HEK293T (cell line): Measurements from ENCODE around the gene ARHGAP26.
"Not testable (repeated sequence)": the region's sequence is repeated elsewhere in the genome, so short reads cannot be mapped to it uniquely, and the experiment has no call there.

ENCODE experiments used
- CTCF ChIA-PET: fragments of 350-600 bp; formaldehyde crosslinking; extraction: SDS; loops from one replicate; lab custom pipeline; 2021; ENCODE audit warnings: antibody characterized with exemption, inconsistent platforms; lab: Yijun Ruan, JAX
- POLR2A ChIA-PET: fragments of 350-600 bp; formaldehyde crosslinking; extraction: SDS; loops from one replicate; lab custom pipeline; 2020; ENCODE audit warnings: antibody characterized with exemption, inconsistent platforms; lab: Yijun Ruan, JAX
- DNase-seq: peaks from one replicate; pipeline ENCODE4 v3.0.0; 2012; ENCODE audit warnings: mixed read lengths; ENCODE audit errors: extremely low spot score
- ARNT ChIP-seq: fragments of 450-650 bp; IDR thresholded peaks from 2 replicates; pipeline ENCODE4 v1.6.1; 2017; ENCODE audit warnings: mild to moderate bottlenecking
- BHLHE40 ChIP-seq: fragments of 450-650 bp; IDR thresholded peaks from 2 replicates; pipeline ENCODE4 v1.6.1; 2016; ENCODE audit warnings: mild to moderate bottlenecking, moderate library complexity, borderline replicate concordance
- CTBP1 ChIP-seq: fragments of 450-650 bp; IDR thresholded peaks from 2 replicates; pipeline ENCODE4 v1.6.1; 2016; ENCODE audit warnings: borderline replicate concordance
- ELF4 ChIP-seq: fragments of 450-650 bp; IDR thresholded peaks from 2 replicates; pipeline ENCODE4 v1.6.1; 2017; ENCODE audit warnings: antibody characterized with exemption
- FOXA1 ChIP-seq: fragments of 450-650 bp; IDR thresholded peaks from 2 replicates; pipeline ENCODE4 v1.6.1; 2016; ENCODE audit warnings: mild to moderate bottlenecking
- FOXK2 ChIP-seq: fragments of 450-650 bp; IDR thresholded peaks from 2 replicates; pipeline ENCODE4 v1.6.1; 2016; ENCODE audit warnings: mild to moderate bottlenecking
- FOXM1 ChIP-seq: fragments of 450-650 bp; IDR thresholded peaks from 2 replicates; pipeline ENCODE4 v1.6.1; 2017; ENCODE audit warnings: mild to moderate bottlenecking, borderline replicate concordance
- HDGF ChIP-seq: fragments of 450-650 bp; IDR thresholded peaks from 2 replicates; pipeline ENCODE4 v1.6.1; 2017; ENCODE audit warnings: antibody characterized with exemption, borderline replicate concordance
- L3MBTL2 ChIP-seq: fragments of 450-650 bp; conservative IDR thresholded peaks from 2 replicates; pipeline ENCODE4 v1.6.1; 2016; ENCODE audit warnings: mild to moderate bottlenecking
- LEF1 ChIP-seq: fragments of 450-650 bp; IDR thresholded peaks from 2 replicates; pipeline ENCODE4 v1.6.1; 2017; ENCODE audit warnings: mild to moderate bottlenecking, borderline replicate concordance
- NFRKB ChIP-seq: fragments of 450-650 bp; IDR thresholded peaks from 2 replicates; pipeline ENCODE4 v1.6.1; 2016; ENCODE audit warnings: mild to moderate bottlenecking, moderate library complexity
- SP1 ChIP-seq: fragments of 450-650 bp; IDR thresholded peaks from 2 replicates; pipeline ENCODE4 v1.6.1; 2017
- SUZ12 ChIP-seq: fragments of 450-650 bp; IDR thresholded peaks from 2 replicates; pipeline ENCODE4 v1.6.1; 2016; ENCODE audit warnings: mild to moderate bottlenecking
- TARDBP ChIP-seq: fragments of 450-650 bp; IDR thresholded peaks from 2 replicates; pipeline ENCODE4 v1.6.1; 2016
- ZNF384 ChIP-seq: fragments of 450-650 bp; IDR thresholded peaks from 2 replicates; pipeline ENCODE4 v1.6.1; 2016
- TF ChIP-seq, protein P1 (sequence below): fragments of 450-650 bp; IDR thresholded peaks from 2 replicates; pipeline ENCODE4 v1.6.1; 2016

The ARHGAP26 gene

DNA sequence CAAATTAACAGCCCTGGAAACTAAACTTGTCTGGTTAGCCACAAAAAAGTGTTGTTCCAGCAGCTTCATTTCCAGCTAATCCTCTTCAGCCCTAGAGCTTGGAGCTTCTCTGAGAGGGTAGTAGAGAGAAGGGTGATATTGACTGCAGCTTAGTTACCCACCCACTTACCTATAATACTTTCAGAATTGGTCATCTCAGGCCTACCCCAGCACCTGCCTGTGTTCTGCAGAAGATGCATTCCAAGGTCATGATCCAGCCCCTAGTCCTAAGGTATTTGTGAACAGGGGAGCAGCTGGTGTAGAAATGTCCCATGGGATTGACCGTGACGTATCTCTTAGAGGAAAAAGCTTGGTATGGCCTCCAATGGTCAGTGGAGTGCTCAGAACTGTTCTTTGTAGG is 344.3 kb downstream of the ARHGAP26 start:
- DNase-seq, result no peak
- ChIA-PET POLR2A (no interaction called here), CTCF (no interaction called here)
- TF ChIP-seq FOXM1, result no peak
- no peak for TF ChIP-seq NFRKB
- TF ChIP-seq, protein P1, sequence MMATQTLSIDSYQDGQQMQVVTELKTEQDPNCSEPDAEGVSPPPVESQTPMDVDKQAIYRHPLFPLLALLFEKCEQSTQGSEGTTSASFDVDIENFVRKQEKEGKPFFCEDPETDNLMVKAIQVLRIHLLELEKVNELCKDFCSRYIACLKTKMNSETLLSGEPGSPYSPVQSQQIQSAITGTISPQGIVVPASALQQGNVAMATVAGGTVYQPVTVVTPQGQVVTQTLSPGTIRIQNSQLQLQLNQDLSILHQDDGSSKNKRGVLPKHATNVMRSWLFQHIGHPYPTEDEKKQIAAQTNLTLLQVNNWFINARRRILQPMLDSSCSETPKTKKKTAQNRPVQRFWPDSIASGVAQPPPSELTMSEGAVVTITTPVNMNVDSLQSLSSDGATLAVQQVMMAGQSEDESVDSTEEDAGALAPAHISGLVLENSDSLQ, result no peak
- no peak for TF ChIP-seq ZNF384
- no peak for TF ChIP-seq CTBP1
- TF ChIP-seq ARNT, result no peak
- TF ChIP-seq LEF1, result no peak
- TF ChIP-seq FOXK2, result no peak
- TF ChIP-seq SUZ12, result no peak
- no peak for TF ChIP-seq FOXA1
- TF ChIP-seq HDGF, result no peak

DNA sequence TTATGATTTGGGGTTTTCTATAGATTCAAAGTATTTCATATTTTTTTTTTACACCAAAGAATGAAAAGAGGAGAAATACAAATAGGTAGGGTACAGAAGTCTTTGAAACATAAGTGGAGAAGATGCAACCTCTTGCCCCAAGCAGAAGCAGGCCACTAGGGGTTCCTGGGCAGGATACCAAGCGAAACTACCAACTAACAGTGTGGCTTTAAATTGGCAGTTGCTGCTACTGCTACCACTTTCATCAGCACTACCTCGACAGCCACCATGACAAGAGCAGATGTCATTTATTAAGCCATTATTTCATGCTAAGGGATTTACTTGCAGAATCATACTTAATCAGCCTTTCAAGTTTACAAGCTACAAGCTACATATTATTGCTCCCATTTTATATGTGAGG is 345.2 kb downstream of the ARHGAP26 start:
- CTCF ChIA-PET, result no interaction called here
- POLR2A ChIA-PET, result no interaction called here
- no peak for DNase-seq
- no peak for TF ChIP-seq ELF4
- TF ChIP-seq FOXK2, result no peak
- TF ChIP-seq SP1, result no peak
- TF ChIP-seq L3MBTL2, result no peak
- TF ChIP-seq ARNT, result no peak
- no peak for TF ChIP-seq FOXA1
- TF ChIP-seq, protein P1, result no peak
- TF ChIP-seq TARDBP, result no peak

- TF ChIP-seq CTBP1 (no peak), ZNF384 (no peak), ARNT (no peak), TARDBP (no peak), SP1 (no peak), NFRKB (no peak), FOXA1 (no peak), BHLHE40 (no peak), FOXM1 (no peak), L3MBTL2 (no peak), FOXK2 (no peak), LEF1 (no peak), HDGF (no peak), ELF4 (no peak)
- TF ChIP-seq, protein P1, result no peak
- ChIA-PET POLR2A (interaction anchor here (1.2 kb wide), 1 partner anchor 10 kb away, joined by 4 read pairs; no protein-coding TSS in a partner anchor), CTCF (interaction anchor here (1.3 kb wide), 1 partner anchor 12 kb away, joined by 3 read pairs; no protein-coding TSS in a partner anchor)
- no peak for DNase-seq
These were observed 346.6 kb downstream of the ARHGAP26 start for GRCh38 chr5:143116814-143117213.

- ChIA-PET POLR2A (interaction anchor here (1.2 kb wide), 1 partner anchor 11 kb away, joined by 4 read pairs; no protein-coding TSS in a partner anchor), CTCF (interaction anchor here (1.3 to 1.6 kb wide), 2 partner anchors 9 to 11 kb away, joined by 4 to 13 read pairs; no protein-coding TSS in a partner anchor)
These were observed 347.6 kb downstream of the ARHGAP26 start for GRCh38 chr5:143117821-143118220.

DNA sequence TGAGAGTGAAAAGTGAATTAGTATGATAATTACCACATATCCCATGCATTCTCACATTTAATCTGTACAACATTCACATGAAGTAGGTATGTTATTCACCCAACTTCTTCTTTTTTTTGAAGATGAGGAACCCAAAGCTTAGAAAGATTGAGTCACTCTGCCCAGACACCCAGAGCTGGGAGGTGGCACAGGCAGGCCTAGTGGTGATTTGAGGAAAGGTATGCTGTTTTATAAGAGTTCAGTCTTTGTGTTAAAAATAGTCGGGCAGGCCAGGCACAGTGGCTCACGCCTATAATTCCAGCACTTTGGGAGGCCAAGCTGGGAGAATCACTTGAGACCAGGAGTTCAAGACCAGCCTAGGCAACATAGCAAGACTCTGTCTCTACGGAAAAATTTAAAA is 348.0 kb downstream of the ARHGAP26 start:
- POLR2A ChIA-PET, result interaction anchor here (1.2 kb wide), 1 partner anchor 10 kb away, joined by 3 read pairs; no protein-coding TSS in a partner anchor

More at GRCh38 chr5:143117821-143118220, 347.6 kb downstream of the ARHGAP26 start:
- TF ChIP-seq ELF4 (no peak), FOXM1 (no peak), CTBP1 (no peak), LEF1 (no peak), NFRKB (no peak), TARDBP (no peak), ARNT (no peak), SUZ12 (no peak), SP1 (no peak), BHLHE40 (no peak), FOXA1 (no peak), HDGF (no peak), FOXK2 (no peak), ZNF384 (no peak), L3MBTL2 (no peak)
- DNase-seq, result no peak

GRCh38 chr5:143118818-143119217 is 348.6 kb downstream of the ARHGAP26 start:
- not testable (repeated sequence) for DNase-seq
- CTCF ChIA-PET, result interaction anchor here (0.6 to 1.6 kb wide), 3 partner anchors 9 to 21 kb away, joined by 3 to 13 read pairs (median 4); no protein-coding TSS in a partner anchor
- POLR2A ChIA-PET, result interaction anchor here (0.9 to 1.2 kb wide), 2 partner anchors 11 to 12 kb away, joined by 3 read pairs; no protein-coding TSS in a partner anchor

More for the DNA sequence above, 348.0 kb downstream of the ARHGAP26 start:
- TF ChIP-seq ARNT (no peak), HDGF (no peak), CTBP1 (no peak), NFRKB (no peak)
- CTCF ChIA-PET, result interaction anchor here (1.3 to 1.6 kb wide), 2 partner anchors 10 to 11 kb away, joined by 4 to 13 read pairs; no protein-coding TSS in a partner anchor
- DNase-seq, result no peak
